Loucy (cell line): ENCODE measurements around the gene ERCC5.

Experiments
- CTCF ChIP-seq: fragments of 200-600 bp; sonication (generic); conservative IDR thresholded peaks from 2 replicates; pipeline ENCODE4 v1.5.1; 2014; ENCODE audit warnings: mild to moderate bottlenecking, antibody characterized with exemption, low read length
- EZH2phosphoT487 ChIP-seq: fragments of 200-600 bp; IDR thresholded peaks from 2 replicates; pipeline ENCODE4 v1.6.1; 2018; ENCODE audit warnings: antibody characterized with exemption, mild to moderate bottlenecking, moderate library complexity, borderline replicate concordance

- TF ChIP-seq CTCF, result no peak
- no peak for TF ChIP-seq EZH2phosphoT487
These were observed 61.4 kb downstream of the ERCC5 start for GRCh38 chr13:102907016-102907756.
